Measurements from ENCODE around the gene RIMBP2.

Gene RIMBP2

GRCh38 chr12:130555628-130556485 lies 160.2 kb downstream of the RIMBP2 start:
- Histone ChIP-seq H3K36me3 (ENCODE audit: control insufficient read depth, insufficient read depth, low read length) (no peaks in the 10 kb centered on the region), H3K4me3 (ENCODE audit: extremely low read depth, insufficient read depth, low read length, poor library complexity, severe bottlenecking) (no peak overlapping the region), H3K9me3 (ENCODE audit: control insufficient read depth, low read length) (peaks cover 9% of the 10 kb centered on the region), H3K27ac (ENCODE audit: low read depth, low read length, severe bottlenecking) (no peak overlapping the region), H3K4me1 (ENCODE audit: control insufficient read depth, insufficient read depth, low read length, poor library complexity, severe bottlenecking) (no peaks in the 10 kb centered on the region)
- whole genome bisulfite sequencing, 2 experiments (ENCODE audit: insufficient coverage in 2 of 2), result 81 to 84% methylated on average over 17 of the region's 20 CpGs

- Histone ChIP-seq H3K9me3 (ENCODE audit: control insufficient read depth, low read length) (peaks cover 10% of the 10 kb centered on the region), H3K4me1 (ENCODE audit: control insufficient read depth, insufficient read depth, low read length, poor library complexity, severe bottlenecking) (no peaks in the 10 kb centered on the region), H3K36me3 (ENCODE audit: control insufficient read depth, insufficient read depth, low read length) (no peaks in the 10 kb centered on the region), H3K27ac (ENCODE audit: low read depth, low read length, severe bottlenecking) (no peak overlapping the region), H3K4me3 (ENCODE audit: extremely low read depth, insufficient read depth, low read length, poor library complexity, severe bottlenecking) (no peak overlapping the region)
- WGBS, 2 experiments (ENCODE audit: insufficient coverage in 2 of 2), result 100% methylated on average over 1 to 2 of the region's 5 CpGs
Observed at GRCh38 chr12:130555221-130555620, 160.9 kb downstream of the RIMBP2 start.

GRCh38 chr12:130552483-130552996 lies 163.6 kb downstream of the RIMBP2 start:
- H3K36me3 ChIP-seq (ENCODE audit: control insufficient read depth, insufficient read depth, low read length), result no peaks in the 10 kb centered on the region
- no peak overlapping the region for H3K27ac ChIP-seq (ENCODE audit: low read depth, low read length, severe bottlenecking)
- H3K4me1 ChIP-seq (ENCODE audit: control insufficient read depth, insufficient read depth, low read length, poor library complexity, severe bottlenecking), result no peaks in the 10 kb centered on the region
- no peak overlapping the region for H3K4me3 ChIP-seq (ENCODE audit: extremely low read depth, insufficient read depth, low read length, poor library complexity, severe bottlenecking)
- WGBS, 2 experiments (ENCODE audit: insufficient coverage in 2 of 2), result 60 to 80% methylated on average over 1 of the region's 7 CpGs
- peaks cover 10% of the 10 kb centered on the region for H3K9me3 ChIP-seq (ENCODE audit: control insufficient read depth, low read length)

- no peak overlapping the region for H3K27ac ChIP-seq (ENCODE audit: low read depth, low read length, severe bottlenecking)
- no peak overlapping the region for H3K4me3 ChIP-seq (ENCODE audit: extremely low read depth, insufficient read depth, low read length, poor library complexity, severe bottlenecking)
- no peaks in the 10 kb centered on the region for H3K36me3 ChIP-seq (ENCODE audit: control insufficient read depth, insufficient read depth, low read length)
- WGBS, 2 experiments (ENCODE audit: insufficient coverage in 2 of 2), result 100% methylated on average over 1 to 2 of the region's 3 CpGs
- H3K4me1 ChIP-seq (ENCODE audit: control insufficient read depth, insufficient read depth, low read length, poor library complexity, severe bottlenecking), result no peaks in the 10 kb centered on the region
- peaks cover 10% of the 10 kb centered on the region for H3K9me3 ChIP-seq (ENCODE audit: control insufficient read depth, low read length)
Observed at GRCh38 chr12:130549361-130549760, 166.7 kb downstream of the RIMBP2 start.

- no peak overlapping the region for H3K27ac ChIP-seq (ENCODE audit: low read depth, low read length, severe bottlenecking)
Observed at GRCh38 chr12:130547480-130548155, 168.5 kb downstream of the RIMBP2 start.

GRCh38 chr12:130546494-130546893 lies 169.6 kb downstream of the RIMBP2 start:
- H3K36me3 ChIP-seq (ENCODE audit: control insufficient read depth, insufficient read depth, low read length), result no peaks in the 10 kb centered on the region
- H3K4me1 ChIP-seq (ENCODE audit: control insufficient read depth, insufficient read depth, low read length, poor library complexity, severe bottlenecking), result no peaks in the 10 kb centered on the region
- H3K27ac ChIP-seq (ENCODE audit: low read depth, low read length, severe bottlenecking), result no peak overlapping the region
- peaks cover 8% of the 10 kb centered on the region for H3K9me3 ChIP-seq (ENCODE audit: control insufficient read depth, low read length)
- 91 to 94% methylated on average over 4 to 9 of the region's 11 CpGs for WGBS, 2 experiments (ENCODE audit: insufficient coverage in 2 of 2)
- H3K4me3 ChIP-seq (ENCODE audit: extremely low read depth, insufficient read depth, low read length, poor library complexity, severe bottlenecking), result no peak overlapping the region

More at GRCh38 chr12:130547480-130548155, 168.5 kb downstream of the RIMBP2 start:
- H3K9me3 ChIP-seq (ENCODE audit: control insufficient read depth, low read length), result peaks cover 10% of the 10 kb centered on the region
- no peaks in the 10 kb centered on the region for H3K36me3 ChIP-seq (ENCODE audit: control insufficient read depth, insufficient read depth, low read length)
- no peaks in the 10 kb centered on the region for H3K4me1 ChIP-seq (ENCODE audit: control insufficient read depth, insufficient read depth, low read length, poor library complexity, severe bottlenecking)
- 91 to 95% methylated on average over 8 to 9 of the region's 13 CpGs for WGBS, 2 experiments (ENCODE audit: insufficient coverage in 2 of 2)
- H3K4me3 ChIP-seq (ENCODE audit: extremely low read depth, insufficient read depth, low read length, poor library complexity, severe bottlenecking), result no peak overlapping the region

- Histone ChIP-seq H3K36me3 (ENCODE audit: control insufficient read depth, insufficient read depth, low read length) (no peaks in the 10 kb centered on the region), H3K27ac (ENCODE audit: low read depth, low read length, severe bottlenecking) (no peak overlapping the region), H3K4me3 (ENCODE audit: extremely low read depth, insufficient read depth, low read length, poor library complexity, severe bottlenecking) (no peak overlapping the region), H3K4me1 (ENCODE audit: control insufficient read depth, insufficient read depth, low read length, poor library complexity, severe bottlenecking) (no peaks in the 10 kb centered on the region), H3K9me3 (ENCODE audit: control insufficient read depth, low read length) (peaks cover 4% of the 10 kb centered on the region)
- 86 to 87% methylated on average over 10 to 14 of the region's 17 CpGs for WGBS, 2 experiments (ENCODE audit: insufficient coverage in 2 of 2)
Observed at GRCh38 chr12:130545475-130545874, 170.6 kb downstream of the RIMBP2 start.

- 85 to 86% methylated on average over 5 to 6 of the region's 6 CpGs for WGBS, 2 experiments (ENCODE audit: insufficient coverage in 2 of 2)
- H3K4me1 ChIP-seq (ENCODE audit: control insufficient read depth, insufficient read depth, low read length, poor library complexity, severe bottlenecking), result no peaks in the 10 kb centered on the region
- no peak overlapping the region for H3K4me3 ChIP-seq (ENCODE audit: extremely low read depth, insufficient read depth, low read length, poor library complexity, severe bottlenecking)
- peaks cover 4% of the 10 kb centered on the region for H3K9me3 ChIP-seq (ENCODE audit: control insufficient read depth, low read length)
- H3K27ac ChIP-seq (ENCODE audit: low read depth, low read length, severe bottlenecking), result no peak overlapping the region
- no peaks in the 10 kb centered on the region for H3K36me3 ChIP-seq (ENCODE audit: control insufficient read depth, insufficient read depth, low read length)
Observed at GRCh38 chr12:130540376-130540775, 175.7 kb downstream of the RIMBP2 start.

GRCh38 chr12:130538343-130539095 lies 177.6 kb downstream of the RIMBP2 start:
- no peaks in the 10 kb centered on the region for H3K4me1 ChIP-seq (ENCODE audit: control insufficient read depth, insufficient read depth, low read length, poor library complexity, severe bottlenecking)
- H3K36me3 ChIP-seq (ENCODE audit: control insufficient read depth, insufficient read depth, low read length), result no peaks in the 10 kb centered on the region
- peaks cover 4% of the 10 kb centered on the region for H3K9me3 ChIP-seq (ENCODE audit: control insufficient read depth, low read length)
- no peak overlapping the region for H3K27ac ChIP-seq (ENCODE audit: low read depth, low read length, severe bottlenecking)
- no peak overlapping the region for H3K4me3 ChIP-seq (ENCODE audit: extremely low read depth, insufficient read depth, low read length, poor library complexity, severe bottlenecking)
- 84 to 92% methylated on average over 8 to 12 of the region's 17 CpGs for WGBS, 2 experiments (ENCODE audit: insufficient coverage in 2 of 2)

- Histone ChIP-seq H3K4me3 (ENCODE audit: extremely low read depth, insufficient read depth, low read length, poor library complexity, severe bottlenecking) (no peak overlapping the region), H3K9me3 (ENCODE audit: control insufficient read depth, low read length) (peaks cover 4% of the 10 kb centered on the region), H3K36me3 (ENCODE audit: control insufficient read depth, insufficient read depth, low read length) (no peaks in the 10 kb centered on the region), H3K4me1 (ENCODE audit: control insufficient read depth, insufficient read depth, low read length, poor library complexity, severe bottlenecking) (no peaks in the 10 kb centered on the region), H3K27ac (ENCODE audit: low read depth, low read length, severe bottlenecking) (no peak overlapping the region)
- WGBS, 2 experiments (ENCODE audit: insufficient coverage in 2 of 2), result 96% methylated on average over 2 to 3 of the region's 3 CpGs
Observed at GRCh38 chr12:130537655-130538054, 178.4 kb downstream of the RIMBP2 start.
